GM23338 (cell line): ENCODE data around the gene PBX3. TPM values are rescaled to one million over a fixed set of nuclear protein-coding genes. Genes with fewer than 3 reads are reported as not detected.

Source experiments
- ATAC-seq: fragments of 200-7000 bp; cut with Tn5 transposase; 3 replicates; pipeline ENCODE4 v1.9.1; 2020
- DNase-seq: peaks from one replicate; pipeline ENCODE4 v3.0.0-alpha.2; 2015; ENCODE audit warnings: low spot score
- H2AFZ ChIP-seq: fragments of 200-600 bp; sonication (generic); 2 replicates; pipeline ENCODE4 v1.8.0; 2016; ENCODE audit warnings: antibody characterized with exemption, mild to moderate bottlenecking, moderate library complexity
- H3F3A ChIP-seq: fragments of 200-600 bp; sonication (generic); replicated peaks from 2 replicates; pipeline ENCODE4 v1.8.0; 2017; ENCODE audit warnings: antibody characterized with exemption, mixed run types, low read depth
- H3K27ac ChIP-seq: fragments of 200-600 bp; sonication (generic); 2 replicates; pipeline ENCODE4 v1.6.1; 2016; ENCODE audit warnings: low read depth
- H3K27me3 ChIP-seq: fragments of 200-600 bp; sonication (generic); 2 replicates; pipeline ENCODE4 v1.8.0; 2016; ENCODE audit warnings: mild to moderate bottlenecking, mixed run types, moderate library complexity; ENCODE audit not compliant: insufficient read depth
- H3K36me3 ChIP-seq: fragments of 200-600 bp; sonication (generic); 2 replicates; pipeline ENCODE4 v1.8.0; 2016; ENCODE audit warnings: mild to moderate bottlenecking; ENCODE audit not compliant: insufficient read depth
- H3K4me1 ChIP-seq: fragments of 200-600 bp; sonication (generic); 2 replicates; pipeline ENCODE4 v1.8.0; 2016; ENCODE audit warnings: mild to moderate bottlenecking, moderate library complexity; ENCODE audit not compliant: insufficient read depth
- H3K4me2 ChIP-seq: fragments of 200-600 bp; sonication (generic); 2 replicates; pipeline ENCODE4 v1.7.1; 2017; ENCODE audit warnings: mixed run types
- H3K4me3 ChIP-seq: fragments of 200-600 bp; sonication (generic); 2 replicates; pipeline ENCODE4 v1.6.1; 2016; ENCODE audit warnings: mixed run types
- H3K79me2 ChIP-seq: fragments of 200-600 bp; sonication (generic); replicated peaks from 2 replicates; pipeline ENCODE4 v1.8.0; 2017; ENCODE audit warnings: mild to moderate bottlenecking; ENCODE audit not compliant: insufficient read depth
- H3K9me2 ChIP-seq: fragments of 200-600 bp; sonication (generic); 2 replicates; pipeline ENCODE4 v1.8.0; 2017; ENCODE audit not compliant: insufficient read depth
- H4K20me1 ChIP-seq: fragments of 200-600 bp; sonication (generic); replicated peaks from 2 replicates; pipeline ENCODE4 v1.8.0; 2017; ENCODE audit warnings: mild to moderate bottlenecking; ENCODE audit not compliant: insufficient read depth
- H3K27ac Mint-ChIP-seq: 2 replicates; pipeline ENCODE4 v1.8.0; 2020; ENCODE audit warnings: inconsistent platforms, mild to moderate bottlenecking, moderate library complexity, mixed read lengths
- H3K27me3 Mint-ChIP-seq: 3 replicates; pipeline ENCODE4 v1.8.0; 2022; ENCODE audit warnings: low read depth, mild to moderate bottlenecking, moderate library complexity, mixed read lengths, inconsistent platforms; ENCODE audit not compliant: insufficient read depth, poor library complexity
- H3K36me3 Mint-ChIP-seq: 3 replicates; pipeline ENCODE4 v1.8.0; 2021; ENCODE audit warnings: low read depth, mild to moderate bottlenecking, inconsistent platforms, moderate library complexity, mixed read lengths
- H3K4me1 Mint-ChIP-seq: 3 replicates; pipeline ENCODE4 v1.8.0; 2020; ENCODE audit warnings: mild to moderate bottlenecking, inconsistent platforms, mixed read lengths
- H3K4me3 Mint-ChIP-seq: 3 replicates; pipeline ENCODE4 v1.8.0; 2021; ENCODE audit warnings: moderate library complexity, mild to moderate bottlenecking, inconsistent platforms, mixed read lengths
- H3K9me3 Mint-ChIP-seq: 3 replicates; pipeline ENCODE4 v1.8.0; 2020; ENCODE audit warnings: moderate library complexity, mild to moderate bottlenecking, inconsistent platforms, mixed read lengths
- CREB1 ChIP-seq: fragments of 250-450 bp; sonication (Bioruptor Pico); IDR thresholded peaks from 2 replicates; pipeline ENCODE4 v1.5.0; 2020; ENCODE audit warnings: low read depth, mild to moderate bottlenecking, moderate library complexity
- CTCF ChIP-seq, 2 experiments: fragments of 200-600 bp in 1 of 2; sonication (generic) in 1 of 2; conservative IDR thresholded peaks; 2 replicates each; pipeline versions ENCODE4 v1.5.1 to v1.6.1; 2016 to 2017; ENCODE audit warnings: antibody characterized with exemption in 2 of 2, low read depth in 2 of 2, mild to moderate bottlenecking in 2 of 2, moderate library complexity in 1 of 2
- ETS1 ChIP-seq: IDR thresholded peaks from 2 replicates; pipeline ENCODE4 v1.6.1; 2016; ENCODE audit warnings: antibody characterized with exemption
- EZH2 ChIP-seq: fragments of 200-600 bp; sonication (generic); IDR thresholded peaks from one replicate; pipeline ENCODE4 v1.8.0; 2017; ENCODE audit warnings: antibody characterized with exemption, mild to moderate bottlenecking, low read depth; ENCODE audit not compliant: unreplicated experiment
- EZH2phosphoT487 ChIP-seq: fragments of 200-600 bp; sonication (generic); IDR thresholded peaks from one replicate; pipeline ENCODE4 v1.8.1; 2018; ENCODE audit warnings: antibody characterized with exemption; ENCODE audit not compliant: unreplicated experiment
- JUNB ChIP-seq: IDR thresholded peaks from one replicate; pipeline ENCODE4 v1.6.1; 2016; ENCODE audit warnings: antibody characterized with exemption; ENCODE audit not compliant: unreplicated experiment
- NANOG ChIP-seq: IDR thresholded peaks from 2 replicates; pipeline ENCODE4 v1.6.1; 2016; ENCODE audit warnings: antibody characterized with exemption, borderline replicate concordance
- POLR2AphosphoS5 ChIP-seq: IDR thresholded peaks from 2 replicates; pipeline ENCODE4 v1.6.1; 2016; ENCODE audit warnings: antibody characterized with exemption, low read depth
- REST ChIP-seq: IDR thresholded peaks from one replicate; pipeline ENCODE4 v1.6.1; 2018; ENCODE audit warnings: antibody characterized with exemption; ENCODE audit not compliant: unreplicated experiment
- STAT1 ChIP-seq: IDR thresholded peaks from one replicate; pipeline ENCODE4 v1.6.1; 2016; ENCODE audit warnings: antibody characterized with exemption; ENCODE audit not compliant: unreplicated experiment
- ZNF114 ChIP-seq: fragments of 250-450 bp; sonication (Bioruptor Pico); IDR thresholded peaks from 2 replicates; pipeline ENCODE4 v1.5.0; 2020; ENCODE audit warnings: mild to moderate bottlenecking, moderate library complexity
- ZNF331 ChIP-seq: fragments of 250-450 bp; sonication (Bioruptor Pico); IDR thresholded peaks from 2 replicates; pipeline ENCODE4 v1.5.0; 2020; ENCODE audit warnings: low read depth, mild to moderate bottlenecking, moderate library complexity
- ZNF462 ChIP-seq: fragments of 250-450 bp; sonication (Bioruptor Pico); IDR thresholded peaks from 2 replicates; pipeline ENCODE4 v1.5.0; 2020; ENCODE audit warnings: mild to moderate bottlenecking, moderate library complexity
- polyA plus RNA-seq: library from polyadenylated mRNA; unstranded; fragments of >200 nt; fragmentation: Nextera tagmentation; extraction: Ambion mirVana; gene quantifications from 2 replicates; pipeline ENCODE4 v1.2.1, GENCODE V29; 2016
- total RNA-seq: library from RNA; depleted of rRNA; stranded (reverse); fragments of >200 nt; shearing (Covaris generic); gene quantifications from 2 replicates; pipeline ENCODE4 v1.2.3, GENCODE V29; 2014

The PBX3 gene
- total and polyA plus RNA-seq, 2 experiments from 2014 or later = 28.9 to 50.5 TPM

- Mint-ChIP-seq H3K4me1 (peaks cover 50% of the 10 kb centered on the region), H3K9me3 (no peaks in the 10 kb centered on the region), H3K36me3 (no peaks in the 10 kb centered on the region), H3K27me3 (no peaks in the 10 kb centered on the region), H3K4me3 (no peak overlapping the region), H3K27ac (no peak overlapping the region)
- no peaks in the 10 kb centered on the region for H3F3A ChIP-seq
- DNase-seq (no peak), ATAC-seq (no peak)
- H3K4me1 ChIP-seq = peaks cover 56% of the 10 kb centered on the region
- TF ChIP-seq REST = no peak
- TF ChIP-seq EZH2 = no peak
- TF ChIP-seq JUNB = no peak
- no peak for TF ChIP-seq ETS1
- no peak for TF ChIP-seq NANOG
- TF ChIP-seq ZNF114 (CRISPR knock-in tag) = no peak
- TF ChIP-seq CTCF (conservative IDR thresholded peaks at IDR 0.05; ENCODE audit: low read depth in 2 of 2) = no peak
- TF ChIP-seq ZNF462 = no peak
- no peak for TF ChIP-seq ZNF331 (CRISPR knock-in tag)
- no peak for TF ChIP-seq CREB1 (CRISPR knock-in tag)
- TF ChIP-seq EZH2phosphoT487 = no peak
- TF ChIP-seq POLR2AphosphoS5 = no peak
- no peak for TF ChIP-seq STAT1
- H3K27me3 ChIP-seq = no peaks in the 10 kb centered on the region
- peaks cover 74% of the 10 kb centered on the region for H3K79me2 ChIP-seq
- no peaks in the 10 kb centered on the region for H3K9me2 ChIP-seq
- peaks cover 15% of the 10 kb centered on the region for H4K20me1 ChIP-seq
- H3K27ac ChIP-seq = no peak overlapping the region
- H3K4me3 ChIP-seq = no peak overlapping the region
- no peak overlapping the region for H3K4me2 ChIP-seq
- H3K36me3 ChIP-seq = no peaks in the 10 kb centered on the region
- H2AFZ ChIP-seq = no peak overlapping the region
These were observed 133.9 kb downstream of the PBX3 start for GRCh38 chr9:125881042-125881441.
